Left lung (tissue), 10 donors: ENCODE data around the gene PCDHGA1. TPM values are rescaled to one million over a fixed set of nuclear protein-coding genes. Genes with fewer than 3 reads are reported as not detected.

Experiments
- ATAC-seq: fragments of 200-7000 bp; cut with Tn5 transposase; one replicate; pipeline ENCODE4 v1.9.1; 2020; ENCODE audit warnings: moderate library complexity
- DNase-seq, 4 donors: peaks; one replicate each; pipeline ENCODE4 v3.0.0-alpha.2; 2013 to 2020
- H3K27ac ChIP-seq, 2 donors: fragments of 200-600 bp; sonication (generic) in 1 of 2; one replicate each; pipeline versions ENCODE4 v1.5.0 to v1.8.0; 2020 to 2021
- H3K27me3 ChIP-seq, 2 donors: fragments of 200-600 bp; sonication (generic) in 1 of 2; one replicate each; pipeline versions ENCODE4 v1.5.0 to v1.8.0; 2020 to 2021
- H3K36me3 ChIP-seq, 2 donors: fragments of 200-600 bp; sonication (generic) in 1 of 2; one replicate each; pipeline versions ENCODE4 v1.5.0 to v1.8.0; 2020 to 2021
- H3K4me1 ChIP-seq, 2 donors: fragments of 200-600 bp; one replicate each; pipeline ENCODE4 v1.8.0; 2021
- H3K4me3 ChIP-seq, 2 donors: fragments of 200-600 bp; sonication (generic) in 1 of 2; one replicate each; pipeline versions ENCODE4 v1.5.0 to v1.8.0; 2020 to 2021; ENCODE audit warnings: mild to moderate bottlenecking in 1 of 2
- H3K9me3 ChIP-seq, 2 donors: fragments of 200-600 bp; sonication (generic) in 1 of 2; one replicate each; pipeline versions ENCODE4 v1.5.0 to v1.8.0; 2020 to 2021
- CTCF ChIP-seq, 2 donors: fragments of 200-600 bp; sonication (generic) in 1 of 2; IDR thresholded peaks; one replicate each; pipeline versions ENCODE4 v1.5.0 to v1.8.0; 2021; ENCODE audit warnings: antibody characterized with exemption in 2 of 2
- intact Hi-C, 2 donors: fragments of 100-400 bp; cut with DNase I; formaldehyde crosslinking; loops; one replicate each; pipeline versions ENCODE4 v1.11.2 to v1.14.2; 2022
- polyA plus RNA-seq, 6 donors: library from polyadenylated mRNA; unstranded; fragments of 120-200 nt; gene quantifications; one replicate each; pipeline ENCODE4 v1.2.1, GENCODE V29; 2013; ENCODE audit not compliant: insufficient read length in 6 of 6
- total RNA-seq, 2 donors: library from RNA; stranded (reverse); fragmentation: NEBNext Ultra II Directional; extraction: Animal tissue kit (Norgen Biotek cat#: 25700); gene quantifications; one replicate each; pipeline ENCODE4 v1.2.1, GENCODE V29; 2021
- donor health status: DM: no; HTN: yes; CAD: no.
- donor health status: DM: no; HTN: no; CAD: no.

Gene PCDHGA1
- total and polyA plus RNA-seq, 8 donors = 0.38 to 1.1 (median 0.75) TPM

GRCh38 chr5:141356133-141356532, 25.8 kb downstream of the PCDHGA1 start:
- Histone ChIP-seq H3K27ac (no peak overlapping the region), H3K27me3 (peaks cover under 1 to 71% of the 10 kb centered on the region in 2 donors), H3K4me3 (no peak overlapping the region), H3K9me3 (peaks cover 2 to 84% of the 10 kb centered on the region in 2 donors), H3K36me3 (no peaks in the 10 kb centered on the region), H3K4me1 (no peaks in the 10 kb centered on the region)
- no peak for DNase-seq
- ATAC-seq = no peak
- intact Hi-C loops = no loop called here
- no peak for TF ChIP-seq CTCF (IDR thresholded peaks at IDR 0.05)

- no peak for DNase-seq
- Histone ChIP-seq H3K27ac (no peak overlapping the region), H3K36me3 (no peaks in the 10 kb centered on the region), H3K4me1 (no peaks in the 10 kb centered on the region), H3K9me3 (peaks cover 4 to 84% of the 10 kb centered on the region in 2 donors), H3K4me3 (no peak overlapping the region), H3K27me3 (peaks cover 5 to 71% of the 10 kb centered on the region in 2 donors)
- TF ChIP-seq CTCF (IDR thresholded peaks at IDR 0.05) = no peak
- ATAC-seq = no peak
- intact Hi-C loops = no loop called here
Measured at GRCh38 chr5:141356950-141357349, 26.6 kb downstream of the PCDHGA1 start.

GRCh38 chr5:141359790-141360426, 29.6 kb downstream of the PCDHGA1 start, which contains the start of gene PCDHGB2:
Gene PCDHGB2, plus strand, starts transcription at chr5:141359994. Its CDS starts 142 bp downstream, at chr5:141360136.
- intact Hi-C loops = no loop called here
- ATAC-seq (no peak), DNase-seq (no peak)
- Histone ChIP-seq H3K4me3 (no peak within 1 kb of the TSS), H3K27ac (no peak within 1 kb of the TSS), H3K27me3 (peaks cover 13 to 87% of the 10 kb centered on the region in 2 donors), H3K9me3 (peaks cover 4 to 96% of the 10 kb centered on the region in 2 donors), H3K4me1 (no peaks in the 10 kb centered on the region), H3K36me3 (no peaks in the 10 kb centered on the region)
- peak in 1 of 2 donors; percentile 9 for TF ChIP-seq CTCF (IDR thresholded peaks at IDR 0.05)

GRCh38 chr5:141360685-141361084, 30.4 kb downstream of the PCDHGA1 start:
- Histone ChIP-seq H3K4me1 (no peaks in the 10 kb centered on the region), H3K4me3 (no peak overlapping the region), H3K27me3 (peaks cover 21 to 87% of the 10 kb centered on the region in 2 donors), H3K9me3 (peaks cover 4 to 96% of the 10 kb centered on the region in 2 donors), H3K36me3 (no peaks in the 10 kb centered on the region), H3K27ac (no peak overlapping the region)
- TF ChIP-seq CTCF (IDR thresholded peaks at IDR 0.05) = no peak
- no peak for ATAC-seq
- intact Hi-C loops = no loop called here
- DNase-seq = no peak

- no peaks in the 10 kb centered on the region for H3K36me3 ChIP-seq
- ATAC-seq (no peak), DNase-seq (no peak)
- peaks cover 4 to 96% of the 10 kb centered on the region in 2 donors for H3K9me3 ChIP-seq
- peaks cover 40 to 91% of the 10 kb centered on the region in 2 donors for H3K27me3 ChIP-seq
- H3K4me3 ChIP-seq = no peak overlapping the region
- TF ChIP-seq CTCF (IDR thresholded peaks at IDR 0.05) = no peak
- no peaks in the 10 kb centered on the region for H3K4me1 ChIP-seq
- intact Hi-C loops = no loop called here
- H3K27ac ChIP-seq = no peak overlapping the region
Measured at GRCh38 chr5:141362719-141363118, 32.4 kb downstream of the PCDHGA1 start.
